ENCODE data around the gene TRIM72.

DNA sequence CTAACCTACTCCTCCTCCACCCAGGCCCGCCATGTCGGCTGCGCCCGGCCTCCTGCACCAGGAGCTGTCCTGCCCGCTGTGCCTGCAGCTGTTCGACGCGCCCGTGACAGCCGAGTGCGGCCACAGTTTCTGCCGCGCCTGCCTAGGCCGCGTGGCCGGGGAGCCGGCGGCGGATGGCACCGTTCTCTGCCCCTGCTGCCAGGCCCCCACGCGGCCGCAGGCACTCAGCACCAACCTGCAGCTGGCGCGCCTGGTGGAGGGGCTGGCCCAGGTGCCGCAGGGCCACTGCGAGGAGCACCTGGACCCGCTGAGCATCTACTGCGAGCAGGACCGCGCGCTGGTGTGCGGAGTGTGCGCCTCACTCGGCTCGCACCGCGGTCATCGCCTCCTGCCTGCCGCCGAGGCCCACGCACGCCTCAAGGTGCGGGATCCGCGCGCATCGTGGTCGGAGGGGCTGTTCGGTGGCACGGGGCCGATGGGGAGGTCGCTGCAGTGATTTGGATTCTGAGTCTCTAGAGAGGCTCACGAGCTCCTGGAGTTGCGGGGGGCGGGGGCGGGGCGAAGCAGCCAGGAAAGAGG lies 878 bp downstream of the TRIM72 start:
- TF ChIP-seq, protein P1, sequence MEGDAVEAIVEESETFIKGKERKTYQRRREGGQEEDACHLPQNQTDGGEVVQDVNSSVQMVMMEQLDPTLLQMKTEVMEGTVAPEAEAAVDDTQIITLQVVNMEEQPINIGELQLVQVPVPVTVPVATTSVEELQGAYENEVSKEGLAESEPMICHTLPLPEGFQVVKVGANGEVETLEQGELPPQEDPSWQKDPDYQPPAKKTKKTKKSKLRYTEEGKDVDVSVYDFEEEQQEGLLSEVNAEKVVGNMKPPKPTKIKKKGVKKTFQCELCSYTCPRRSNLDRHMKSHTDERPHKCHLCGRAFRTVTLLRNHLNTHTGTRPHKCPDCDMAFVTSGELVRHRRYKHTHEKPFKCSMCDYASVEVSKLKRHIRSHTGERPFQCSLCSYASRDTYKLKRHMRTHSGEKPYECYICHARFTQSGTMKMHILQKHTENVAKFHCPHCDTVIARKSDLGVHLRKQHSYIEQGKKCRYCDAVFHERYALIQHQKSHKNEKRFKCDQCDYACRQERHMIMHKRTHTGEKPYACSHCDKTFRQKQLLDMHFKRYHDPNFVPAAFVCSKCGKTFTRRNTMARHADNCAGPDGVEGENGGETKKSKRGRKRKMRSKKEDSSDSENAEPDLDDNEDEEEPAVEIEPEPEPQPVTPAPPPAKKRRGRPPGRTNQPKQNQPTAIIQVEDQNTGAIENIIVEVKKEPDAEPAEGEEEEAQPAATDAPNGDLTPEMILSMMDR (IDR thresholded peaks at IDR 0.05 in 4 of 5, conservative IDR thresholded peaks at IDR 0.05 in 1 of 5), result peak in 2 of 5 experiments; percentile 8 to 21
- no peak for TF ChIP-seq POLR2A (IDR thresholded peaks at IDR 0.05)

Measured in gastrocnemius medialis (tissue), 4 donors.